ENCODE results near the gene HELQ.
"Not testable (repeated sequence)": the region's sequence is repeated elsewhere in the genome, so short reads cannot be mapped to it uniquely, and the experiment has no call there.

HELQ gene

GRCh38 chr4:83431200-83431599 is 24.4 kb downstream of the HELQ start:
- no peak for DNase-seq

- DNase-seq: no peak
These were observed 37.4 kb downstream of the HELQ start for GRCh38 chr4:83418211-83418610.

- DNase-seq: no peak
These were observed 38.1 kb downstream of the HELQ start for GRCh38 chr4:83417566-83417965.

GRCh38 chr4:83413676-83414075 is 41.9 kb downstream of the HELQ start:
- no peak for DNase-seq

DNA sequence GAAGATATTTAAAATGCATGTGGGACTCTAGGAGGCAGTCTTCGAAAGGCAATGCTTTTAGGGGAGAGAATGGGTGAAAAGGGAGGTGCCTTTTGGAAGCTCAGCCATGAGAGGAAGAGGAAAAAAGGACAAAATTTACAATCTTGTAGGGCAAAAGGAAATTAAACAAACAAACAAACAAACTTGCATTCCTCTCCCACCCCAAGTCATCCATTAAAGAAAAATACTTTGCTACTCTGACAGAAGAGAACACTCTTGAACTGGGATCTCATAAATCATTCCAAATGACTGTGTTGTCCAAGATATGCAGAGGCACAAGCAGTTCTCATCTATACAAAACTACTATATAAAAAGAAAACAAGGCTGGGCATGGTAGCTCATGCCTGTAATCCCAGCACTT is 46.7 kb downstream of the HELQ start:
- DNase-seq: no peak

DNA sequence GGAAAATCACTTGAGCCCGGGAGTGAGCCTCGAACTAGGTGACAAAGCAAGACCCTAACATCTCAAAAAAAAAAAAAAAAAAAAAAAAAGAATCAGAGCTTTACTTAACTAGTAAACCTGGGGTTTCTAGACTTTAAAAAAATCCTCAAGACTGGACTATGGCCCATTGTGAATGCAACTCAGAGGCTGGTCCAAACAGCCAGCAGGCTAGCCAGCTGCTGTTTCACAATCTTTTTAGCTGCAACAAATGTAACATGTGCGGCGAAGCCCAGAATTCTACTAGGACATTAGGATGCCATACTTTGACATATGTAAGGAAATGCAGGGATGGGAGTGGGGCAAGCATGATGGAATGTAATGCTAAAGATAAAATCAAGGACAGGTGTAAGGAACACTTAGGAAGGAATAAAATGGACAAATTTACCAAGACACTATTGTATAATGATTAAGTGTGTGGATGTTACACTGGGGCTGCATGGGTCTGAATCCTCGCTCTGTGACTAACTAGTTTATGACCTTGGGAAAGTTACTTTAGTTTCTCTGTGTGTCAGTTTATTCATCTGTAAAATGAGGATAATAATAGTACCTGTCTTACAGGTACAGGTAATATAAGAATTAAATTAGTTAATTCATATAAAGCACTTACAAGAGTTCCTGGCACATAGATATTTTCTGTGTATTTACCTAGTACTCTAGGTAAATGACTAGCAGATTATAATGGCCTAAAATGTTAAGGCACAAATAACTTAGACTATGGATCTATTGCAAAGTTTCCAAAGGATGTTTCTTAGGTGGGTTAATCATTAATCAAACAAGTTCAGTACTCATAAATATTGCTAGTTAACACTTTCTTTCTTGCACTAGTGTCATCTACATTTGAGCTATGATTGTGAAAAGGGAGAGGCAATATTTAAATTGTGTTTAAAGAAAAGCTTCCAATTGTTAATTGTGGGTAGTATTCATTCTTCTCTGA is 49.5 kb downstream of the HELQ start:
- no peak for DNase-seq

DNA sequence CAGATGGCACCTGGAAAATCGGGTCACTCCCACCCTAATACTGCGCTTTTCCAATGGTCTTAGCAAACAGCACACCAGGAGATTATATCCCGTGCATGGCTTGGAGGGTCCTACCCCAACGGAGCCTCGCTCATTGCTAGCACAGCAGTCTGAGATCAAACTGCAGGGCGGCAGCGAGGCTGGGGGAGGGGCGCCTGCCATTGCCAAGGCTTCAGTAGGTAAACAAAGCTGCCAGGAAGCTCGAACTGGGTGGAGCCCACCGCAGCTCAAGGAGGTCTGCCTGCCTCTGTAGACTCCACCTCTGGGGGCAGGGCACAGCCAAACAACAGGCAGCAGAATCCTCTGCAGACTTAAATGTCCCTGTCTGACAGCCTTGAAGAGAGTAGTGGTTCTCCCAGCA is 57.5 kb downstream of the HELQ start:
- DNase-seq: not testable (repeated sequence)

GRCh38 chr4:83393908-83394307 is 61.7 kb downstream of the HELQ start:
- DNase-seq: no peak

- no peak for DNase-seq
These were observed 63.1 kb downstream of the HELQ start for GRCh38 chr4:83392562-83392961.

GRCh38 chr4:83390944-83391343 is 64.7 kb downstream of the HELQ start:
- DNase-seq: no peak

DNA sequence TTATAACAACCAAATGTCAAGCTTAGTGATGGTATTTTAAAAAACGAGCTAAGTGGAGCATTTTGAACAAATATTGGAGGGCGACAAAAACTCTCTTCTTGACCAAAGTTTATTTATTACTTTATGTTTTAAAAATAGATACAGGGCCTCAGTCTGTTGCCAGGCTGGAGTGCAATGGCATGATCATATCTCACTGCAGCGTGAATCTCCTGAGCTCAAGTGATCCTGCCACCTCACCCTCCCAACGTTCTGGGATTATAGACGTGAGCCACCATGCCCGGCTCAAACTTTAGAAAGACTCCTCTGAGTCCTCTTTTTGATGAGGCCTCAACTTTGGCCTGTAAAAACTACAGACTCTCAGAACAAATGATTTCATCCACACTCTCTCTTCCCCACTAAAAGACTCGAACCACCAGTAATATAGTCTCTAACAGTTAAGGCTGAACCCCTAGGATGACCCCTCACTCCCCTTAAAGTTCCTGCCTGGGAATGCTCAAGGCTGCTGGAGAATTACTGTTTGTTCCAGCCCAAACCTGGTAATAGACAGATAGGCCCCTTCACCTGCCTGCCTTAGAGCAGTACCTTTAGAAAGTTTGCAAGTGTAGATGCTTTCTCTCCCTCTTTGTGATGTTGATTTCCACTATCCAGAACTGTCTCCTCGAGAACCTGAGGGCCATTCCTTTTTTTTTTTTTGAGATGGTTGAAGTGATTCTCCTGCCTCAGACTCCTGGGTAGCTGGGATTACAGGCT is 65.7 kb downstream of the HELQ start:
- no peak for DNase-seq

- DNase-seq: no peak
These were observed 66.4 kb downstream of the HELQ start for GRCh38 chr4:83389037-83389720.

DNA sequence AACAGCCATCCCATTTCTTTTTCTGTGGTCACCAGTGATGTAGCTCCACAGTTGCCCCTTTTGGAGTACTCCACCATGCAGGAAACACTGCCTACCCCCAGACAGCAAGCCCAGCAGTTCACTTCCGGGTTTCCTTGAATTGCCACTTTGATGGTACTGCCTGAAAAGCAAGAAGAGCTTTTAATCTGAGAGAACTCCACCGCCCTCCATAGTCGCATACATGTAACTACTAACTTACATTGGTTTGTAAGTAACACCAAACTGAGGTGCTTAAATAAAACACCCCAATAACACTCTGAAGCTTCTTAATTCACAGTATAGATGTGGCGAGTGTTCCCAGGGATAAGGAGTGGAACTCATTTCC is 67.3 kb downstream of the HELQ start:
- DNase-seq: peak in 1 of 2 experiments; percentile 12

GRCh38 chr4:83387476-83388312 is 67.9 kb downstream of the HELQ start:
- no peak for DNase-seq

DNA sequence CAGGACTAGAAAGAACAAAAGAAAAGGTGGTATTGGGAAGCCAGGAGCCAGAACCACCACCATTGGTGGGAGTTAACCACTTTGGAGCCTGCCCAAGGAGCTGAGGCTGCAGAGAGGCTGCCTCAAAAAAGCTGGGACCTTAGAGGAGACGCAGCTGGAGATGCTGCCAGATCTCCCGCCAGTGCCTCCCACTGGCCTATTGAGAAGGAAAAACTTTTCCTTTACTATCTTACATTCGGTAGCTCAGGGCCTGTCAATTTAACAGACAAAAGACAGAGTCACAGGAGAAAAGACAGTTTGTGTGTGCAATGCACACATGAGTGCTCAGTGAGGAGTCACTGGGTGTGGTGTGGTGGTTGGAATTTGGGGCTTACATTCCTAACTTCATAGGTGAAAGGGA is 68.6 kb downstream of the HELQ start:
- no peak for DNase-seq

GRCh38 chr4:83382850-83383249 is 72.8 kb downstream of the HELQ start:
- no peak for DNase-seq

DNA sequence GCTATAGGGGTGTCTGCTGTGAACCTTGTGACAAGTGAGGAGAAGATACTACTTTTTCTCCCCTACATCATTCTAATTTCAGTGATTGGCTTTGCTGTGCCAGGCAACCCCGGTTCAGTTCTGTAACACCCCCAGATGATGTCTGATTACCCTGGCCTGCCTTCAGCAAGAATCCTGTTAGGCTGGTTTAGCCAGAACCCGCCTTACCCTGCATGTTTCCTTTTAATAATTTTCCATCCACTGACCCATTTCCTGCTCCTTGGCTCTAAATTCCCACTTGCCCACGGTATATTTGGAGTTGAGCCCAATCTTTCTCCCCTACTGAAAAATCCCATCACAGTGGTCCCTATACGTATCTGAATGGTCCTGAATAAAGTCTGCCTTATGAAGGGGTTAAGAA is 74.5 kb downstream of the HELQ start:
- DNase-seq: no peak

DNA sequence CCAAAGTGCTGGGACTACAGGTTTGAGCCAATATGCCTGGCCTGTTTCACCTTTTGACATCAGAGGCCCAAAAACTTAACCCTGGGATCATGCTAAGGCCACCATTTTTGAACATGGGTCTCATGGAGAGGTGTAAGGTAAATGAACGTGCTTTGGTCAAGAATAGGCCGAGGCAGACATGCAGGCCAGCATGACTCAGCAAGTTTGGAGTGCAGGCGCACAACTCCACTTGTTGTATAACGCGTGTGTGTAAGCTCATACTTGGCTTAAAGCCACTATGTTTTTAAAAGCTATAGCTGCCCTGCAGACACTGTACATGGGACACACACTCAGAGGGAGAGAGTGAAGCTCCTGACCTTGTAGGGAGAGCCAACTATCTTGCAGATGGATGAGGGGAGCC is 77.2 kb downstream of the HELQ start:
- DNase-seq: no peak

- DNase-seq: no peak
These were observed 82.7 kb downstream of the HELQ start for GRCh38 chr4:83372931-83373330.

DNA sequence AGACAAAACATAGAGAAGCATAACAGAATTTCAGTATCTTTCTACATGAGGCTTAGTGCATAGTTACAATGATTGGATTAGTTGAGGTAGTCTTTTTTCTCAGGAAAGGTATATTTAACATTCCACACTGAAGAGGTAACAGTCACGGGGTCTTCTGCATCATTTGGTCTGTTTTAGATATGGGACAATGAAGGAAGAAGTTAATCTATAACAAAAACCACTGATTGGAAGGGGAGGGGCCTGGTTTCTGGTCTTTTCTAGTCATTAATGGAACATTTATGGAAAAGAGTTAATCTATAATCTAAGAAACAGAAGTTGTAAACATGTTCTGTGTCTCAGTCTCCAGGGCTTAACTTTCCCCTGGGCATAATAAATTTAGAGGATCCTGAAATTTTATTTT is 83.7 kb downstream of the HELQ start:
- DNase-seq: no peak

GRCh38 chr4:83371235-83371634 is 84.4 kb downstream of the HELQ start:
- DNase-seq: no peak

- DNase-seq: no peak
These were observed 85.0 kb downstream of the HELQ start for GRCh38 chr4:83370640-83370906.

Data from activated CD4-positive, alpha-beta T cell treated with anti-CD3 and anti-CD28 coated beads, Interleukin-2, amount 50 U/mL, for 4 hours (primary cell).